SJSA1 (cell line): ENCODE data around the gene MPPED1. TPM values are rescaled to one million over a fixed set of nuclear protein-coding genes. Genes with fewer than 3 reads are reported as not detected.

Experiments used
- DNase-seq, 2 experiments: peaks; one replicate each; pipeline ENCODE4 v3.0.0-alpha.2; 2015 to 2020; ENCODE audit warnings: low spot score in 2 of 2, low read depth in 1 of 2
- H3K27ac ChIP-seq: fragments of 250-450 bp; sonication (Bioruptor Pico); 2 replicates; pipeline ENCODE4 v1.5.1; 2020; ENCODE audit warnings: mild to moderate bottlenecking, moderate library complexity
- H3K27me3 ChIP-seq: fragments of 250-450 bp; sonication (Bioruptor Pico); replicated peaks from 2 replicates; pipeline ENCODE4 v1.5.1; 2020; ENCODE audit warnings: mild to moderate bottlenecking, moderate library complexity
- H3K36me3 ChIP-seq: fragments of 250-450 bp; sonication (Bioruptor Pico); 2 replicates; pipeline ENCODE4 v1.5.1; 2020; ENCODE audit warnings: mild to moderate bottlenecking
- H3K4me1 ChIP-seq: fragments of 250-450 bp; sonication (Bioruptor Pico); replicated peaks from 2 replicates; pipeline ENCODE4 v1.6.1; 2021; ENCODE audit warnings: mild to moderate bottlenecking
- H3K4me3 ChIP-seq: fragments of 250-450 bp; sonication (Bioruptor Pico); 2 replicates; pipeline ENCODE4 v1.5.1; 2020; ENCODE audit warnings: mild to moderate bottlenecking
- H3K9me3 ChIP-seq: fragments of 250-450 bp; sonication (Bioruptor Pico); replicated peaks from 2 replicates; pipeline ENCODE4 v1.5.1; 2020; ENCODE audit warnings: mild to moderate bottlenecking
- total RNA-seq: library from RNA; depleted of rRNA; stranded (reverse); fragments of >200 nt; shearing (Covaris generic); gene quantifications from 2 replicates; pipeline ENCODE4 v1.2.3, GENCODE V29; 2014

The MPPED1 gene
- total RNA-seq, 1 experiment from 2014 or later: not detected

DNA sequence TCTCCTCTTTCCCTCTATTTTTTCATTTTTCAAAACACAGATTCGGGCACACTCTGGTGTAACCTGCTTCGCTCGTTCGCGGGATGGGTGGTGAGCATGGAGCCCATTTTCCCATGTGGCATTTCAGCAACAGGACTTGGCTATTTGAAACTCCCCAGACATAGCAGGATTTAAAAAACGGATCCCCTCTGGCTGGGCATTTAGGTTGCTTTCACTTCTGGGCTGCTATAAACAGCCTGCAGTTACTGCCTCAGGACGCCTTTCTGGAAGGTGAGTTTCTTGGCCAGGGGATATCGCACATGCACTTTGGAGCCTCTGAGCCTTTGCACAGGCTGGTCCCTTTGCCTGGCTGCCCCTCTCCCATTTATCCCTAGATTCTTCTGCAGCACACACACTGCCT is 2.8 kb upstream of the MPPED1 start:
- H3K36me3 ChIP-seq: no peaks in the 10 kb centered on the region
- H3K4me1 ChIP-seq: no peaks in the 10 kb centered on the region
- no peaks in the 10 kb centered on the region for H3K9me3 ChIP-seq
- H3K27ac ChIP-seq: no peak overlapping the region
- no peak for DNase-seq
- H3K4me3 ChIP-seq: no peak overlapping the region
- H3K27me3 ChIP-seq: peaks cover 35% of the 10 kb centered on the region

GRCh38 chr22:43409800-43410199 is 2.0 kb upstream of the MPPED1 start:
- no peak for DNase-seq
- H3K4me3 ChIP-seq: no peak overlapping the region
- no peaks in the 10 kb centered on the region for H3K9me3 ChIP-seq
- no peak overlapping the region for H3K27ac ChIP-seq
- H3K4me1 ChIP-seq: no peaks in the 10 kb centered on the region
- peaks cover 43% of the 10 kb centered on the region for H3K27me3 ChIP-seq
- H3K36me3 ChIP-seq: no peaks in the 10 kb centered on the region

- no peaks in the 10 kb centered on the region for H3K4me1 ChIP-seq
- no peak overlapping the region for H3K27ac ChIP-seq
- H3K36me3 ChIP-seq: no peaks in the 10 kb centered on the region
- no peak for DNase-seq
- peaks cover 54% of the 10 kb centered on the region for H3K27me3 ChIP-seq
- H3K4me3 ChIP-seq: no peak overlapping the region
- H3K9me3 ChIP-seq: no peaks in the 10 kb centered on the region
These were observed 560 bp upstream of the MPPED1 start for GRCh38 chr22:43411040-43411868.

- Histone ChIP-seq H3K36me3 (no peaks in the 10 kb centered on the region), H3K9me3 (no peaks in the 10 kb centered on the region), H3K4me3 (no peak overlapping the region), H3K27ac (no peak overlapping the region), H3K4me1 (no peaks in the 10 kb centered on the region), H3K27me3 (peaks cover 70% of the 10 kb centered on the region)
- DNase-seq: no peak
These were observed 1.3 kb downstream of the MPPED1 start for GRCh38 chr22:43412808-43413795.

GRCh38 chr22:43413826-43414225 is 2.0 kb downstream of the MPPED1 start:
- H3K27me3 ChIP-seq: peaks cover 77% of the 10 kb centered on the region
- H3K4me1 ChIP-seq: no peaks in the 10 kb centered on the region
- H3K27ac ChIP-seq: no peak overlapping the region
- no peaks in the 10 kb centered on the region for H3K9me3 ChIP-seq
- H3K36me3 ChIP-seq: no peaks in the 10 kb centered on the region
- no peak for DNase-seq
- no peak overlapping the region for H3K4me3 ChIP-seq

GRCh38 chr22:43415681-43416080 is 3.9 kb downstream of the MPPED1 start:
- no peaks in the 10 kb centered on the region for H3K4me1 ChIP-seq
- H3K4me3 ChIP-seq: no peak overlapping the region
- no peaks in the 10 kb centered on the region for H3K36me3 ChIP-seq
- no peak overlapping the region for H3K27ac ChIP-seq
- peaks cover 87% of the 10 kb centered on the region for H3K27me3 ChIP-seq
- H3K9me3 ChIP-seq: no peaks in the 10 kb centered on the region
- no peak for DNase-seq

GRCh38 chr22:43417555-43417954 is 5.7 kb downstream of the MPPED1 start:
- H3K4me3 ChIP-seq: no peak overlapping the region
- H3K36me3 ChIP-seq: no peaks in the 10 kb centered on the region
- DNase-seq: no peak
- no peaks in the 10 kb centered on the region for H3K9me3 ChIP-seq
- no peaks in the 10 kb centered on the region for H3K4me1 ChIP-seq
- no peak overlapping the region for H3K27ac ChIP-seq
- peaks cover 93% of the 10 kb centered on the region for H3K27me3 ChIP-seq

GRCh38 chr22:43418079-43418825 is 6.4 kb downstream of the MPPED1 start:
- Histone ChIP-seq H3K36me3 (no peaks in the 10 kb centered on the region), H3K27ac (no peak overlapping the region), H3K9me3 (no peaks in the 10 kb centered on the region), H3K27me3 (peaks cover 93% of the 10 kb centered on the region), H3K4me1 (no peaks in the 10 kb centered on the region), H3K4me3 (no peak overlapping the region)
- DNase-seq: no peak

DNA sequence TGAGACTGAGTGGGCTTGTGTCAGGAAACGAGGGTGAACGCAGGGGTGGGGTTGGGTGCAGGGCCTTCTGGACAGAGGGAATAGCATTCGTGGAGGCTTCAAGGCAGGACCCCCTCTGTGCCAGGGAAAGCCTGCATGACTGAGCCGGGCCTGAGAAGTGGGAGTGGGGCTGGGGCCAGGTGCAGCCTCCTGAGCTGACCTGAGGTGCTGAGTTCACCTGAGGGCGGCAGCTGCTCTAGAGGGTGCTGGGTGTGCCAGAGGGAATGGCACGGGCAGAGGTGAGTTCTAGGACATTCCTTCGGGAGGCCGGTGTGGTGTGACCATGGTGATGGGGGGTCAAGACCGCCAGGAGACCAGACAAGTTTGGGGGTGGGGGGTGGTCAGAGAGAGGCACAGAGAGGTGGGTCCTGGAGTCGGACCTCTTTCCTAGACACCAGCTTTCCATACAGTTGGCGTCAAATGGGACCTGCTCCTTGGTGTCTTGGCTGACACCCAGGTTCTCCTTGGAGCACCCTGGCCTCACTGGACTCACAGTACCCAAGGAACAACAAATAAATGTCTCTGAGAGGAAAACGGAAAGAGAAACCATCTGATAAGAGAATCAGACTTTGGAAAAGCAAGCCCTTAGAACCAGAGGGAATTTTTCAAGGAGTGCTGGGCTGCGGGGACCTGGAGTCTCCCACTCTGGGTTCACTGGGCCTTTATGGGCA is 7.7 kb downstream of the MPPED1 start:
- H3K27me3 ChIP-seq: peaks cover 92% of the 10 kb centered on the region
- H3K36me3 ChIP-seq: no peaks in the 10 kb centered on the region
- no peak overlapping the region for H3K4me3 ChIP-seq

DNA sequence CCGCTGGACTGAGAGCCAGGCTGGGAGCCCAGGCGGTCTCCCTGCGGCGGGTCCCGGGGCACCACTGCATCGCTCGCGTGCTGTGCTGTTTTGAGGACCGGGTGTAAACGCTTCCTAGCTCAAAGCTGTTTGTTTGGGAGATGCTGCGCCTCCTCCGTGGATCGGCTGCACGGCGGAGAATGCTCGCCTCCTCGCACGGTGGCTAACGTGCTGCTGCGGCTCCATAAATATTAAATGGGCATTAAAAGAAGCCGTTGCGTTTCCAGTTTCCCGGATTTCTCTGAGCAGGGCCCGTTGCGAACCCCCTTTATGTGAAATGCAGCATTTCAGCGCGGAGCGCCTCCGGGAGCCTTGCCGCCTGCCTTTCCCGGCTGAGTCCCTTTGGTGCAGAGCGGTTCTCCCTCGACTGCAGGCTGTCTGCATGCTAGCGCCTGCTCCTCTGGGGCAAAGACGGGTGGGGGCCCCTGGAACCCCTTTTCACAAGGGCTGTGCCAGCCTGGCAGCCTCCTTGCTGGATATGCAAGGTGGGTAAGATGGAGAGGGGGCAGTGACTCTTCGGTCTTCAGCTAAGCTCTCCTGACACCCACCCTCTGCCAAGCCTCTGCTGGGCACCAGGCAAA is 9.3 kb downstream of the MPPED1 start:
- Histone ChIP-seq H3K27ac (no peak overlapping the region), H3K9me3 (no peaks in the 10 kb centered on the region), H3K27me3 (peaks cover 94% of the 10 kb centered on the region), H3K4me3 (no peak overlapping the region), H3K4me1 (no peaks in the 10 kb centered on the region), H3K36me3 (no peaks in the 10 kb centered on the region)
- no peak for DNase-seq

More for the DNA sequence above, 7.7 kb downstream of the MPPED1 start:
- no peak overlapping the region for H3K27ac ChIP-seq
- DNase-seq: no peak
- no peaks in the 10 kb centered on the region for H3K9me3 ChIP-seq
- no peaks in the 10 kb centered on the region for H3K4me1 ChIP-seq

DNA sequence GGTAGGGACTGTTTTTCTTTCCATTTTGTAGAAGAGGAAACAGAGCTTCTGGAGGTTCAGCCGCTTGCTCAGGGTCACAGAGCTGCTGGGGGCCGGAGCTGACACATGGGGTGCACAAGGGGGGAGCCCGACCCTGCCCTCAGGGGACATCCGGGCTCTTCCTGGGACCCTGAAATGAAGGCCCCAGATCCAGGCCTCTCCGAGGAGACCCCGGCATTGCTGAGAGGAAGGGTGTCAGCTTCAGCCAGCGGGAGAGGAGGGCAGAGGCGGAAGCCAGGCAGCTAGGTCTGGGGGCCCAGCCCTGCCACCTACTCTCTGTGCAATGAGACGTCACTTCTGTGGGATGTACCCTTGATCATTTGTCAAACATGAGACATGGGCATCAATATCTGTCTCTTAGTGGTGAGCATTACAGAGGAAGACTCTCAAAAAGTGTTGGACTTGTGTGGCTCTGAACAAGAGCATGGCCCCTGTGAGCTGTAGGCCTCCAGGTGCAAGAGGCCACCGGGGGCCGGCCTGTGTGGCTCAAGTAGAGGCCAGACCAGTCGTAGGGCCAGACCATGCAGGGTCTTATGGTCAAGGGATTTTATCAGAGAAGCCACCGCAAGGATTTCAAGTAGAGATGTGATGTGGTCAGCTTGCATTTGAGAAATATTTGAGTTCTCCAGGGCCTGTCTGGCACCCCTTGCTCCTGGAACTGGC is 10.3 kb downstream of the MPPED1 start:
- H3K9me3 ChIP-seq: no peaks in the 10 kb centered on the region
- no peak overlapping the region for H3K27ac ChIP-seq
- H3K4me3 ChIP-seq: no peak overlapping the region
- no peaks in the 10 kb centered on the region for H3K4me1 ChIP-seq
- DNase-seq: no peak
- H3K36me3 ChIP-seq: no peaks in the 10 kb centered on the region
- H3K27me3 ChIP-seq: peaks cover 94% of the 10 kb centered on the region

DNA sequence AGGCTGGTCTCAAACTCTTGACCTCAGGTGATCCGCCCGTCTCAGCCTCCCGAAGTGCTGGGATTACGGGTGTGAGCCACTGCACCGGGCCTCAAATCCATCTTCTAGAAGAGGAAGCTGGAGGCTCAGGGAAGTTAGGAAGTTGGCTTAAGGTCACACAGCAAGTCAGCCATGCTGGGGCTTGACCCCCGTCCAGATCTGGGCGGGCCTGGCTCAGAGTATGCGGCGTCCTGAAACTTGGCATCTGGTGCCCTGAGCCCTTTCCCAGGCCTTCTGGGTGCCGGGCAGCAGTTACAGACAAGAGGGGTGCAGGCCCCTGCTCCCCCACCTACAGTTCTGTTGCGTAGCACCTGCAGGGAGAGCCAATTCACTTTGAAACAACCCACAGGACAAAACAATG is 11.2 kb downstream of the MPPED1 start:
- no peak for DNase-seq
- Histone ChIP-seq H3K27ac (no peak overlapping the region), H3K27me3 (peaks cover 87% of the 10 kb centered on the region), H3K36me3 (no peaks in the 10 kb centered on the region), H3K4me1 (no peaks in the 10 kb centered on the region), H3K4me3 (no peak overlapping the region), H3K9me3 (no peaks in the 10 kb centered on the region)
